IMR-90 (cell line): ENCODE results near the gene OAF.

Experiments used
- CEBPB ChIP-seq: IDR thresholded peaks from 2 replicates; pipeline ENCODE4 v1.6.1; 2012; ENCODE audit warnings: low read depth, low read length, improper control_type of control experiment
- CTCF ChIP-seq: conservative IDR thresholded peaks from 2 replicates; pipeline ENCODE4 v1.5.1; 2012; ENCODE audit warnings: mild to moderate bottlenecking, low read depth, low read length, improper control_type of control experiment
- ELK1 ChIP-seq: fragments of 150-350 bp; IDR thresholded peaks from 2 replicates; pipeline ENCODE4 v1.6.1; 2016; ENCODE audit warnings: low read depth, mild to moderate bottlenecking, low read length, moderate library complexity, borderline replicate concordance
- MAZ ChIP-seq: IDR thresholded peaks from 2 replicates; pipeline ENCODE4 v1.6.1; 2012; ENCODE audit warnings: low read depth, mild to moderate bottlenecking, low read length, improper control_type of control experiment, moderate library complexity, borderline replicate concordance
- POLR2A ChIP-seq: IDR thresholded peaks from 2 replicates; pipeline ENCODE4 v1.6.1; 2012; ENCODE audit warnings: mild to moderate bottlenecking, low read depth, low read length
- RAD21 ChIP-seq: IDR thresholded peaks from 2 replicates; pipeline ENCODE4 v1.6.1; 2012; ENCODE audit warnings: low read length, improper control_type of control experiment
- RFX5 ChIP-seq: IDR thresholded peaks from 2 replicates; pipeline ENCODE4 v1.8.0; 2012; ENCODE audit warnings: low read depth, mild to moderate bottlenecking, low read length, moderate library complexity
- USF2 ChIP-seq: fragments of 150-350 bp; IDR thresholded peaks from 2 replicates; pipeline ENCODE4 v1.6.1; 2017; ENCODE audit warnings: mild to moderate bottlenecking, antibody characterized with exemption, low read length, low read depth

GRCh38 chr11:120224361-120224760 lies 13.5 kb downstream of the OAF start:
- no peak for TF ChIP-seq POLR2A
- no peak for TF ChIP-seq CTCF
- TF ChIP-seq USF2: no peak
- TF ChIP-seq ELK1: no peak
- TF ChIP-seq CEBPB: no peak
- TF ChIP-seq RFX5: no peak
- TF ChIP-seq RAD21: no peak
- TF ChIP-seq MAZ: no peak
